Stimulated activated CD4-positive, alpha-beta T cell treated with anti-CD3 and anti-CD28 coated beads, Interleukin-1b, Interleukin-23, amount 100 ng/mL, for 48 hours (primary cell): Measurements from ENCODE around the gene ANKFY1.
"Not testable (repeated sequence)": the region's sequence is repeated elsewhere in the genome, so short reads cannot be mapped to it uniquely, and the experiment has no call there.

Experiments
- DNase-seq: peaks from one replicate; pipeline ENCODE4 v3.0.0-alpha.2; 2020

Gene ANKFY1

DNA sequence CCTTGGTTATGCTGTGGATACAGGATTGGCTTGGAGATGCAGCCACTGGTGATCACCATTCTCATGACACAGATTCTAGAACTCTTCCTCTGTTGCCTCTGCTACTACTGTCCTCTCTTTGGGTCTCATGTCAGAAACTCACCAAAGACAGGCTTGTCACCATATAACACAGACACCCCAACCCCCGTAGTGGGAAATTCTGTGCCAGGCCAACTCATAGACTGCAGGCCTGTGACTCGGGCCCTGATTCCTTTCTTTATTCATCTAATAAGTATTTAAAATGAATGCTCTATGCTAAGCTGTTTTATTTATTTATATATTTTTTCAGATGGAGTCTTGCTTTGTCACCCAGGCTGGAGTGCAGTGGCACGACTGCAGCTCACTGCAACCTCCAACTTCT, 111.3 kb downstream of the ANKFY1 start:
- no peak for DNase-seq

DNA sequence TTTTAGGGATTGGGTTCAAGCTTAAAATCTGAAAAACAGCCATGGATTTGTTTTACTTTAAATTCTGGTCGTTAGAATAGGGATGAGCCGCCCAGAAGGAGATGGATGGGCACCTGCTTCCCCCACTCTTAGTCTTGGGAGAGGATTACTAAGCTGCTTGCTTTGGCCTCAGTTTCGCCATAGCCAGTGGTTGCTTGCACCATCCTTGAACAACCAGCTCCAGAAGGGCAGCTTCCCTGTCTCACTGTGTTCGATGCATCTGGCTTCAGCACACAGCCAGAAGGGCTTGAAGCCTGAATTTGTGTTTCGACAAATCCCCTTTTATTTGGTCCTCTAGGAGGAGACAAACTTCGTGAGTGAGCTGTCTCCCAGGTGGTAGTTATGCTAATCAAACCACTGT, 113.7 kb downstream of the ANKFY1 start:
- DNase-seq: no peak

DNA sequence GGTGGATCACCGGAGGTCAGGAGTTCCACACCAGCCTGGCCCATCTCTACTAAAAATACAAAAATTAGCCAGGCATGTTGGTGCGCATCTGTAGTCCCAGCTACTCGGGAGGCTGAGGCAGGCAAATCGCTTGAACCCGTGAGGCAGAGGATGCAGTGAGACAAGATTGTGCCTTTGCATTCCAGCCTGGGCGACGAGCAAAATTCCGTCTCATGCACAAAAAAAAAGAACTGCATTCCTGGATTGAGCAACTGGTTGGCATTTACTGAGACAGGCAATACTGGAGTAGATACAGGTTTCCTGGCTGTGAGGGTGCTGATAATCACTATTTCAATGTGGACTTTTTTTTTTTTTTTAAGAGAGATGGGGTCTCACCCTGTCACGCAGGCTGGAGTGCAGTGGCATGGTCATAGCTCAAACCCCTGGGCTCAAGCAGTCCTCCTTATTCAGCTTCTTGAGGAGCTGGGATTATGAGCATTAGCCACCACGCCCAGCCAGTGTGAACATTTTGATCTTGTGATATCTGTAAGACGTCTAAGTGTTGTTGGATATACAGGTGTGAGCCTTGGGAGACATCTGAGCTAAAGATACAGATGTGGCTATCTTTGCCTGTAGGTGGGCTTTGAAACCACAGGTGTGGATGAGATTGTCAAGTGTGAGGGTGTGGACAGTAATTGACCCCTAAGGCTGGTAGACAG, 115.0 kb downstream of the ANKFY1 start:
- no peak for DNase-seq

DNA sequence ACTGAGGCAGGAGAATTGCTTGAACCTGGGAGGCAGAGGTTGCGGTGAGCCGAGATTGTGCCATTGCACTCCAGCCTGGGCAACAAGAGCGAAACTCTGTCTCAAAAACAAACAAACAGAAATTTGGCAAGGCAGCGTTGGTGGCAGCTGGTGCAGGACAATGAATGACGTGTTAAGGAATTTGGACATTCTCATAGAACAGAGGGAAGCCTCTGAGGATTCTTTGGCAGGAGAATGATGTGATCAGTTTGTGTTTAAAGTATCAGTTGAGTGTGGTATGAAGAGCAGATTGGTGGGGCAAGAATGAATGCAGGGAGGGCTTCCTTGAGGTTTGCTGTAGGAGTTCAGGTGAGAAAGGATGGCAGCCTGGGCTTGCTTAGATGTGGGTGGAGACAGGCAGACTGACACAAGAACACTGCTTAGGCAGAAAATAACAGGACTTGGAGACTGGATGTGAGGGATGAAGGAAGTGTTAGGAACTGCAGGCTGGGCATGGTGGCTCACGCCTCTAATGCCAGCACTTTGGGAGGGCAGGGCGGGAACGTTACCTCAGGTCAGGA, 115.9 kb downstream of the ANKFY1 start:
- no peak for DNase-seq

DNA sequence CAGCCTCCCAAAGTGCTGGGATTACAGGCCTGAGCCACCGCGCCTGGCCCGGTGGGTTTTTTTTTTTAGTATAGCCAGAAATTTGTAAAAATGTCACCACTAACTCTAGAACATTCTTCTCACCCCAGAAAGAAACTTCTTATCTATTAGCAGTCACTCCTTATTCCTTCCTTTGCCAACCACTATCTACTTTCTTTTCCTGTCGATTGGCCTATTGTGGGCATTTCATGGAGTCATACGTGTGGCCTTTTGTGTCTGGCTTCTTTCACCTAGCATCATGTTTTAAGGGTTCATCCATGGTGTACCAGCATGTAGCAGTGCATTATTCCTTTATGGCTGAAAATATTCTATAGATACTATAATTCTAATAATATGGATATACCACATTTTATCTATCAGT, 117.1 kb downstream of the ANKFY1 start:
- DNase-seq: no peak

DNA sequence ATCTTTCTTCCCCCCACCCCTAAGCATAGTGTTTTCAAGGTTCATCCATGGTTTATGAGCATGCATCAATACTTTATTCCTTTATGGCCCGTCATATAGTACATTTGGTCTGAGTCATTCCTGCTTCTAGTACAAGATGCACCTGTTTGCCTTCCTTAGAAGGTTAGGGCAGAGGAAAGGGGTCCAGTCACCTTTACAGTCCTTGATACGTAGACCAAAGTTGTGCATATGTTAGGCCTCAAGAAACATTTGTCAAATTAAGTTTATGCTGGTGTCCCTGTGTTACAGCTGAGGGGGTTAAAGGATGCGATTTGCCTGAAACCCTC, 119.4 kb downstream of the ANKFY1 start:
- DNase-seq: no peak

DNA sequence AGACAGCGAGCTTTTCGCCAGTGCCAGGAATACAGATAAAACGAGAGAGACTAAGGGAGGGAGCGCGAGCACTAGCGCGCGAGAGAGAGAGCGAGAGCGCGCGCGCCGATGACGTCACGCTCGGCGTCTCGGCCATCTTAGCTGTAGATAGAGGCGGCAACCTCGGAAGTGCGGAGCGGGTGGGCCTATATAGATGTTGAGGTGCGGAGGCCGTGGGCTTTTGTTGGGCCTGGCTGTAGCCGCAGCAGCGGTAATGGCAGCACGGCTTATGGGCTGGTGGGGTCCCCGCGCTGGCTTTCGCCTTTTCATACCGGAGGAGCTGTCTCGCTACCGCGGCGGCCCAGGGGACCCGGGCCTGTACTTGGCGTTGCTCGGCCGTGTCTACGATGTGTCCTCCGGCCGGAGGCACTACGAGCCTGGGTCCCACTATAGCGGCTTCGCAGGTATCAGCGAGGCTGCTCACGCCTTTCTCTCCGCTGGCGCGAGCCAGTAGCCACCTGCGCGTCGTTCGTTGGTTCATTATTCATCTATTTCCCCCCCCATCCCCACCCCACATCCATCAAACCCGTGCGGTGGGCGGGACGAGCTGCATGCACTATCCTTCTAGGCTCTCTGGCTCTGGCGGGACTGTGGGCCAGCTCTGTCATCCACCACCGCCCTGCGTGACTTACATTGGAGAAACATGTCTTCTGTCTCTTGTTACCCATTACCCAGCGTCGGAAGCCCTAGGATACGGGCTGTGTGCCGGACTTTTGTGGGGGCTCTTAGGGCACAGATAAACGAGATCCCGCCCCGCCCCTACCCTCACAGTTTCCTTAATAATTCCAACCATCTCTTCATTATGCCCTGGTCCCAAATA, 120.0 kb downstream of the ANKFY1 start:
- peak; percentile 89 for DNase-seq

DNA sequence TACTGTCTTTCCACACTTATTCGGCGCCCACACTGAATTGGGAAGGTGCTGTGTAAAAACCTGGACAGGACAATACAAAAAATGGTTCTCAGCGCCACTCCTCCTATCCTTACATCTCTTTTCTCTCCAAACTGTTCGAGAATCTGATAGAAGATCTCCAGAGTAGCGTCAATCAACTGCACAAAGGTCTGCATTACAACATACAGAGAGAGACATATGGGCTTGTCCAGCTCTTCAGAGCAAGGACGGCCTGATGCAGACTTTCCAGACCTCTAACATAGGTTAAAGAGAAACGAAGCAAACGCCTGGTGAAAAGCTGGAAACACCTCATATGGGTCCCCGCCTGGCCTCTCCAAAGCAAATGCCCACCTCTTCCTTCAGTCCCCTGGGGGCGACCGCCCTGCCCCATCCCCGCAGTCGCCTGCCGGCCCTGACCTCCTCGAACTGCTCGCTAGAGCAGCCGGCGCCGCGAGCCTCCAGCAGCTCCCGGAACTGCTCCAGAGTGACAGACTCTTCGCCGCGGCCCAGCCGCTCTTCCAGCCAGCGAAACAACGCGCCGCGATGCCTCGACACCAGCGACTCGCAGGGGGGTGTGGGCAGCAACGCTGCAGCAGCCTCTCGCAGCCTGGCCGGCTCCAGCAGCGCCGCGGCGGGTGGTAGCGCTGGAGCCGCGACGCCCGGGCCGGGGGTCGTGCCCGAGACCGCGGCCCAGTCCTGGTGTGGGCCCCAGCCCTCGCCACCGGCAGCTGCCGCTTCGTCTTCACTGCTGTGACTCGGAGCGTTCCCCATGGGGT, 121.5 kb downstream of the ANKFY1 start:
- DNase-seq: peak; percentile 31

DNA sequence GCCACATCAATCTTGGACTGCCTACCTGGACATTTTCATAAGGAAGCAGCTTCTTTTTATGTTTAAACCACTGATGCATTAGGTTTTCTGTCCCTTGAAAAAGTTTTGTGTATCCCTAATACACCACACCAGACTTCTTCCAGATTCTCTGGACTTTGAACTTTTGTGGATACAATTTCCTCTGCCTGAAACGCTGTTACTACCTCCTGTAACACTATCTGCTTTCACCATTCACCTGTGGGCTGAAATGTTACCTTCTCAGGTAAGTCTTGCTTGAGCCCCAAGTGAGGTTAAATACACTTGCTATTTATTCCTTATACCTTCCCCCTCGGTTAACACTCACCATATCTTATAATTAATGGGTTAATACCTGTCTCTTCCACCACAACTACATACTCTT, 123.7 kb downstream of the ANKFY1 start:
- DNase-seq: no peak

DNA sequence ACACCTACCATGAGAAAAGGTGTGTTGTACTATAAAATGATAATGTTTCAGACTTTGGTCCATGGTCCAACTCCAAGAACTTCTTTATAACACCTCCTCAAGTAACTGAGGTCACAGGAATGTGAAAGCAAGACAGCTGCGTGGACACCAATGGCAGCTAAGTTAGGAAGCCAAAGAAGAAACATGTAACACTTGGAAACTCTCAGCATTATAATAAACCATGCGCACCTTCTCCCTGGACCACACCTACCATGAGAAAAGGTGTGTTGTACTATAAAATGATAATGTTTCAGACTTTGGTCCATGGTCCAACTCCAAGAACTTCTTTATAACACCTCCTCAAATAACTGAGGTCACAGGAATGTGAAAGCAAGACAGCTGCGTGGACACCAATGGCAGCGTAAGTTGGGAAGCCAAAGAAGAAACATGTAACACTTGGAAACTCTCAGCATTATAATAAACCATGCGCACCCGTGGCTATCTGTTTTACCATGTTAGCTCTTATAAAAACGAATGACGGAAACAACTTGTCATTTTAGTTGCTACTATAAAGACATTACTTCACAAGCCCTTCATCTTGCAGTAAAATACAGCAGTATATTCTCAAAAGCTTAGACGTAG, 124.8 kb downstream of the ANKFY1 start:
- not testable (repeated sequence) for DNase-seq

DNA sequence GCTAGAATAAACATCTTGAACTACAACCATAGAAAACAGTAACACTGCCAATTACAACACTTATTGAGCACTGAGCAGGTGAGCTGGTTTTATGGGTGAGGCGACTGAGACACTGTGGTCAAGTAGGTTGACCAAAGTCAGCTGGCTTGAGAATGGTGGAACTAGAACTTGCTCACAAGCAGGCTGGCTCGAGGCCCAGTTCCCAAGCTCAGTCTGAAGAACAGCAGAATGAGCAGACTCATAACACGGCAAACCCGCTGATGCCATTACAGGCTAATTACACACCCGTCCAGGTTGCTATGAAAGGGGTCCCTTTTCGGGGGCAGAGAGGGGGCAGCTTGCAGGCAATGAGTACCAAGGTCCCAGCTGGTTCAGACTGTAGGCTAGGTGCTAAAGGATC, 127.4 kb downstream of the ANKFY1 start:
- DNase-seq: no peak

DNA sequence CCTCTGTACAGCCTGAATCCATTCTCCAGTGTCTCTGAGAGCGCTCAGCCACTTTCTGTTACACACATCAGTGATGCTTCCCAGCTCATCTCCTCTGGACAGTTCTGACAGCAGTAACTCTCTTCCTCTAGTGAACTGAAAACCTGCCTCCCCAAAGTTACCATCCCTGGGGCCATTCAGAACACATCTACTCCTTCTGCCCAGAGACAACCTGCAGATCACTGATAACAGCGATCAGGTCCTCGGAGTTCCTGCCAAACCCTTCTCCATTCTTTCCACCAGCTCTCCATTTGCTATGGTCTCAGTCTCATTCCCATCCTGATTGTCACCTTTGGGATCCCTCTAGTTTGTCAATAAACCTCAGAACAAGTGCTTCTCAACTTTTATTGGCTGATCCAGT, 128.3 kb downstream of the ANKFY1 start:
- DNase-seq: no peak

DNA sequence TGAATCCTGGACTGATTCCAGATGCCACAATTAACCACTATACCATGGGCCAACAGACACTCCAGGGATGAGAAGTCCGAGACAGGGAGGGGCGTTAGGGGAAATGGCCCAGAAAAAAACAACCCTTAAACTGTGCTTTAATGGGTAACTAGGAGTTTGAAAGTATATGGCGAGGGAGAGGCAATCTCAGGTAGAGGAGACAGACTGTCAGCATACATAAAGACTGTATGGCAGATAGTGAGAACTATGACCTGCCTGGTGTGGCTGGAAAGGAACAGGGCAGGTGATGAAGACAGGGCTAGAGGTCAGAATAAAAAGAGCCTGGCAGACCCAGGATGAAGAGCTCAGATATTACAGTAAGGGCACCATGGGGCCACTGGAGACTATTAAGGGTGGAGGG, 129.1 kb downstream of the ANKFY1 start:
- DNase-seq: no peak

DNA sequence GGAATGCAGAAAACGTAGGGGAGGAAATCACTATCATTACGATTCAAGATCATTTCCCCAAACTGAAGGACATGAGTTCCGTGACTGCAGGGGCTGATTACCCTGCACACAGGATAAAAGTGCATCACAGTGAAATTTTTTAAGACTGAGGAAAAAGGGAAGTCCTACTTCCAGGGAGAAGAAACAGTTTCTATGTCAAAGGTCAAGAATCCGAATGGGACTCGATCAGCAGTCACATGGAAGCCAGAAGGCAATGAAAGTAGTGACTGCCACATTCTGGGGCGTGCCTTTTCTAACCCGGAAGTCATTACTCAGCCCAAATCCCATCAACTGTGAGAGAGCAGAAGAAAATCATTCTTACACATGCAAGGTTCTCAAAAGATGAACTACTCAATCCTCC, 133.1 kb downstream of the ANKFY1 start:
- no peak for DNase-seq

DNA sequence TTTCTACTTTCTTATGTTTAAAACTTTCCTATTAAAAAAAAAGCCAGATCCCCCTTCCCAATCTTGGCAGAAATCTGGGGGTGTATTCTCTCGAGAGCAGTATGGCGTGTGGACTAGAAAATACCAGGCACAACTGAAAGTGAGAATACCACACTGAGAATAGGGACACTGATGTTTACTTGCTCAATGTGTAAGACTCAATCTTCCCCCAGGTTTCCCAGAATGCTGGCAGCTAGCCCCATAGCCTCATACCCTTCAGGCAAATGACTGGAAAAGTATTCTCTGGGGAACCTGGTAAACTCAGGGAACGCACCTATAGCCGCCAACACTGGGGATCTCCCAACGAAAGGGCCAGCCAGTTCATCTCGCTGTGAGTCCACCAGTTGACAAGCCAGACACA, 136.2 kb downstream of the ANKFY1 start:
- DNase-seq: no peak

DNA sequence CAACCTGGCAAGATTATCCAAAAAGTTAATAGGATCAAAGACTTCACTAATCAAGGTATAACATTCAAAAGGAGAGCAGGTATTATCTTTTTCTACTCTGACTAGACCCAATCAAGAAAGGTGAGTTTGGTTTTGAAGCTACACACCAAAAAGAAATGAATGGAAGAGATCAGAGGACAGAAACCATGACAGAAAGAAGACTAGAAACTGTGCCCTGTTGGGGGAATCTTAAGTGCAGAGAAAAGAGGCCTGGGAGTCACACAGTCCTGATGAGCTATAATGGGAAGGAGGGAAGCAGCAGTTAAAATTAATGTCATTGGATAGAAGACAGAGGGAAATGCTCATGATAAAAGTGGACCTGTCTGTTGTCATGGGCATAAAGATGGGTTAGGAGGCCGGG, 138.2 kb downstream of the ANKFY1 start:
- DNase-seq: no peak

DNA sequence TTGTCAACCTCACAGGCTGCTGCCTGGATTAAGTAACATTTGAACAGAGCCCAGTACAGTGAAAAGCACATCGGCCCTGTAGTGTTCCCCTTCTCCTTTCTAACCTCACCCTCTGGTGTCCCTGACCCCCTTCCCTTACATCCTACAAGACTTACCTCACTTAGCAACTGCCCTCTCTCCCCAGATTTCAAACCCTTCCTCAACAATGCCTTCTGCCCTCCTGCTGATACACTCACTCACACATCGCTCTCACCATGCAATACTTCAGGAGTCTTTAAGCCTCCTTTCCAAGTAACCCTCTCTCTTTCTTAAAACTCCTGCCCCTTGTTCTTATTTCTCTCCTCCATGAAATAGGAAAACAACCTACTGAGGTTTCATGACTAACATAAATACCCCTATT, 138.8 kb downstream of the ANKFY1 start:
- no peak for DNase-seq

DNA sequence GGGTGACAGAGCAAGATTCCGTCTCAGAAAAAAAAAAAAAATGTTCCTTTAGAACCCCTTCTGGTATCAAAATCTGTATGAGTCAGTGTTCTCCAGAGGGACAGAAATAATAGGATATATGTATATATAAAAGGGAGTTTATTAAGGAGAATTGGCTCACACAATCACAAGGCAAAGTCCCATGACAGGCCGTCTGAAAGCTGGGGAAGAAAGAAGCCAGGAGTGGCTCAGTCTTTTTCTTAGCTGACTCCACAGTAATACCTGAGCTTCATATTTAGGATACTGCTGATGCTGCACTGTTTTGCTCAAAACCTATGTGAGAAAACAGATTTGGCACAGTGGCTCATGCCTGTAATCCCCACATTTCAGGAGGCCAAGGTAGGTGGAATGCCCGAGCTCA, 143.4 kb downstream of the ANKFY1 start:
- no peak for DNase-seq

DNA sequence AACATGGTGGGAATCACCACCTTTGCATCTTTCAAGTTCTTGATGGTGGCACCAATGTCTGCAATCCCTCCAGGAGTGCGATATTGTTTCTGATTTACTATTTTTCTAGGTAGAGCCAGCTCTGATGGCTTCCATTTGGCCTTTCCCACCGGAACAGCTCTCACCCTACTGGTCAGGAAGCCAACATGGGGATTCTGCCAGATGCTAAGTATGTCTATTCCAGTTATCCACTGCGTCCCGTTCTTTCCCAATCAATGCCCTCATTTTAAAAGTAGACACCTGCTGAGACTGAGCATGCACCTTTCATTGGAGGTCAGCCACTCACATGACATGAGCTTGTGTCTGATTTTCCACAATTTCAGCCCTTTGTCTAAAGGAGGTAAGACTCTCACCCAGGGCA, 144.5 kb downstream of the ANKFY1 start:
- DNase-seq: no peak

DNA sequence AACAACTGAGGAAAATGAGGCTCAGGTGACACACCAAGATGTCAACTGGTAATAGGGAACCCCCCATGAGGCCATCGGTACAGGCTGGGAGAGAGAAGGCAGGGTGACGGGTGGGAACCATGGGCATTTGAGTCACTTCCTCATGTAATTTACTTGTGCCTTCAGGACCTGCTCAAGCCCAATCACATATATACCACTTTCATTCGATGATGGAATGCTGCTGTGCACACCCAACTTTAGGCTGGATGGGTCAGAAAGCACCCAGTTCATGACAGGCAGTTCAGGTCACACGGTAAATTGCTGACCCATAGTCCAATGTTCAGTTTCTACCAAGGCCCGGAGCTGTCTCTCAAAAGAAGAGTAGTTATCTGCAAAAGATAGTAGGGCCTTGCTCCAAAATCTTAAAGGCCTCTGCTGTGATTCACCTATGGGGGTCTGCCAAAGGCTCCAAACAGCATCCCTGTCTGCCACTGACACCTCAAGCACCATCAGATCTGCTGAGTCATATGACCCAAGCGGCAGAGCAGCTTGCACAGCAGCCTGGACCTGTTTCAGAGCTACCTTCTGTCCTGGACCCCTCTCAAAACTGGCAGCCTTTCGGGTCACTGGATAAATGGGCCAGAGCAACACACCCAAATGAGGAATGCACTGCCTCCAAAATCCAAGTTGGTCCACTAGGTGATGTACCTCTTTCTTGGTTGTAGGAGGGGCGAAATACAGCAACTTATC, 145.6 kb downstream of the ANKFY1 start:
- no peak for DNase-seq

DNA sequence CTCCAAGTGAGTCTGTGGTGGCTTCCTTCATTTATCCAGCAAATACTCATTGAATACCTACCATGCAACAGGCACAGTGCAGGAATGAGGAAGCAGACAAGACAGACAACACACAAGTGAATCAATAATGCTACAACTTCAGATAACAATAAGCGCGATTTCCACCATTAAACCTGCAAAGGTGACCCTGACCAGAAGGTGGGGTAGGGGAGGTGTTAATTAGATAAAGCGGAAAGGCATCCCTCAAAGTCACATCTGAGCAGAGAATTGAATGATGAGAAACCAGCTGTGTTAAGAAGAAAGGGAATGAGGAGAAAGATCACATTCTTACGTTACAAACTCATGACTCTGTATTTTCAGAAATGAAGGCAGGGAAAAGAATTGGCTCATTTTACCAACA, 147.3 kb downstream of the ANKFY1 start:
- no peak for DNase-seq
